ENCODE results near the gene FHL3.

Gene FHL3

DNA sequence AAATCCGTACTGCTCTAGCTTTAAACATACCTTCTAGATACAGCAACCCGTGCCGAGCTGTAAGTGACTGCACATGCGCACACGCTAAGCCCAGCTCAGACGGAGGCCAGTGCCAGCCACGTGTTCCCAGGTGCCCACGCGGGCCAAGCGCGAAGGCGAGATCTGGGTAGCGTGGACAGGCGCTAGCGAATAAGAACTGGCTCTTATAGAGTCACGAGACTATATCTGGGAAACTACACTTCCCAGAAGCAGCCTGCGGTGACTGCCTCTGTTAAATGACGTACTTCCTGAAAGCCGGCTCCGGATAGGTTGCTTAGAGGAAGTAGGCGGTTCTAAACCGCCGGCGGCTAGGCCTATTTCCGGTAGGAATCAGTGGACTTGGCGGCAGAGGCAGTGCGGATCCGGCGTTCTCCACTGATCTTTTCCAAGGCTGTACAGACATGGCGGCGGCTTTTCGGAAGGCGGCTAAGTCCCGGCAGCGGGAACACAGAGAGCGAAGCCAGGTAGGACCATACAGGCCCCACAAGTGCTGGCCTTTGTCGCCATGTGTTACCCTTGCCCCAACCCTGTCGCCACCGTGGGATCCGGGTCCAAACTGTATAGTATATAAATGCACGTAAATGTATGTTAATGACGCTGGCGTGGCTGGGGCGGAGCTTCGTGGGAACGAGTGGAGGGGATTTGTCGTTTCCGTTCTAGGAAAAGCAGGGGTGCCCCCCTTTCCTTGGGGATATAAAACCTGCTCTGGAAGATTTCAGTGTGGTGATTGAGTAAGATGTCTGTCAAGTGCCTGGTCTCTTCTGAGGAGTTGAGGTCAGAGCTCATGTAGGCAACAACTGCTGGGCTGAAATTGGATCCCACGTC, 7.3 kb upstream of the FHL3 start, which contains the start of gene UTP11:
Gene UTP11 (plus strand): TSS at position 372 of the 864 bp plus-strand sequence. CDS start 69 bp downstream, at position 441.
- DNase-seq = peak; percentile 96

GRCh38 chr1:38009841-38010180, 4.5 kb upstream of the FHL3 start:
- no peak for DNase-seq

- no peak for DNase-seq
Measured at GRCh38 chr1:38009088-38009840, 4.0 kb upstream of the FHL3 start.

DNA sequence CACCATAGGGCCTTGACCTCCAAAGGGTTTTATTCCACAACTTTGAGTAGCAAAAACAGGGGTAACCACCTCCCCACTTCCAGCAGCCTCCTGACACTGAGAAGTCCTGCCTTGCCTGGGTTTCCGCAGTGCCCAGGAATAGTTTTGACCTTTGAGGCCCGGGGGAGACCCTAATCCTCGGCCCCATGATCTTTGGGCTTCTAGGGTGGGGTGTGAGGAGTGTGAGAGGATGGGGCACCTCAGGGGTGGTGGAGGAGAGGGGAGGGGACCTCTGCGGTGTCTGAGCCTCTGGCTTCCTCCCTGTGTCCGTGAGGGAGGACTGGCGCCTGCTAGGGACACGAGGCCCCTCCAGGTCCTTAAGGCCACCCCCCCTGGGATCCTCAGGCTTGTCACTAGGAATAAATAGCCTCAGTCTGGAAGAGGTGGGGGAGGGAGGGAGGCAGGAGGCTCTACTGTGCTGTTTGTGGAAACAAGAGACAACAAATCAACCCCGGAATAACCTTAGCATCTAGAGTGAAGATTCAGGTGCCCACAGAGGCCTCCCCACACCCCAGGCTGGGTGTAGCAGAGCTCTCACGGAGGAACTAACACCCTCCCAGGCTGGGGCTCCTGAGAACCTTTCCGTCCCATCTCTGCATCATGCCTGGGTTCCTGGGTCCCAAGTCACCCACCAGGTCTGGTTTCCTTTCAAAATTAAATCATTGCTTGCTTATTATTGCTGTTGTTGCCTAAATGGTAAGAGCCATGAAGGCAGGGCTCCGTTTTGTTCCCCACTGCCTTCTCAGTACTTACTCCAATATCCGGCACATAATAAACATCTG, 904 bp upstream of the FHL3 start:
- peak; percentile 60 for DNase-seq

GRCh38 chr1:38004284-38005108, 818 bp downstream of the FHL3 start:
- no peak for DNase-seq

GRCh38 chr1:38003261-38004250, 1.8 kb downstream of the FHL3 start:
- DNase-seq = no peak

DNA sequence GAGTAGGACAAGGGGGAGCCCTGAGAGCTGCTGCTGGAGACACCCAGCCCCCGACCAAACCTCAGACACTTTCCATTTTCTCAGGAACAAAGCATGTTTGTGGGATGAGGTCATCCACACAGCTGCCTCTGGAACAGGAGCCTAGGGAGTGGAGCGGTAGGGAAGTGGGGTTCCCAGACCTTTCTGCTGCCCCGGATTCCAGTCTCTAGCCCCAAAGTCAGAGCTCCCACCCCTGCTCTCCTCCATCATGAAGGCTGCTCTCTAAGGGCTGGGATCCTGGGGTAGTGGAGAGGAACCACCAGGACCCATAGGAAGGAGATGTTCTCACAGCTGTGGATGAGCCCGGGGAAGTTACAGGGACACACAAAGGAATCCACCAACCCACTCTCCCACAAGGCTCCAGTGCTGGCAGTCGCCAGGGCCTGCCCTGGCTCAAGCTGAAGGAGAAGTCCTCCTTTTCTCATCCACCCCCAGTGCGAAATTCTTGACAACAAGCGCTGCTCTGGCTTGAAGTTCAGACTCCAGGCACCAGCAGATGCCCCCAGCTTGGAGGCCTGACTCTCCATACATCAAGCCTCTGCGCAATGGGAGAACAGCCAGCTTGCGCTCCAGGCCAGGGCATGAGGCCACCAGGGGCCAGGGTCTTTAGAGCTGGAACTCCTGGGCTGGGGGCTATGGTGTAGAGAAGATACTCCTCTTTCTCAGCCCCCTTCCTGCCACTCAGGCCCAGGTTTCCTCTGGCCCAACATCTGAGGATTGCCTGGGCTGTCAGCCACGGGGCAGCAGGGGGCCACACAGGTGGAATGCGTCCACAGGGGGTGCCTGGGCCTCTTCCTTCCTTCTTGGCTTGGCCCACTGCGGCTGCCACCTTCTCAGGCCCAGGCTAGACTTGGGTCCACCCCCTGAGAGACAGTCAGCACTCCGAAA, 4.5 kb downstream of the FHL3 start:
- DNase-seq = peak; percentile 86

- DNase-seq = no peak
Measured at GRCh38 chr1:38000233-38000528, 5.1 kb downstream of the FHL3 start.

- peak; percentile 87 for DNase-seq
Measured at GRCh38 chr1:37999430-38000232, 5.7 kb downstream of the FHL3 start.

- no peak for DNase-seq
Measured at GRCh38 chr1:37998913-37999429, 6.3 kb downstream of the FHL3 start.

DNA sequence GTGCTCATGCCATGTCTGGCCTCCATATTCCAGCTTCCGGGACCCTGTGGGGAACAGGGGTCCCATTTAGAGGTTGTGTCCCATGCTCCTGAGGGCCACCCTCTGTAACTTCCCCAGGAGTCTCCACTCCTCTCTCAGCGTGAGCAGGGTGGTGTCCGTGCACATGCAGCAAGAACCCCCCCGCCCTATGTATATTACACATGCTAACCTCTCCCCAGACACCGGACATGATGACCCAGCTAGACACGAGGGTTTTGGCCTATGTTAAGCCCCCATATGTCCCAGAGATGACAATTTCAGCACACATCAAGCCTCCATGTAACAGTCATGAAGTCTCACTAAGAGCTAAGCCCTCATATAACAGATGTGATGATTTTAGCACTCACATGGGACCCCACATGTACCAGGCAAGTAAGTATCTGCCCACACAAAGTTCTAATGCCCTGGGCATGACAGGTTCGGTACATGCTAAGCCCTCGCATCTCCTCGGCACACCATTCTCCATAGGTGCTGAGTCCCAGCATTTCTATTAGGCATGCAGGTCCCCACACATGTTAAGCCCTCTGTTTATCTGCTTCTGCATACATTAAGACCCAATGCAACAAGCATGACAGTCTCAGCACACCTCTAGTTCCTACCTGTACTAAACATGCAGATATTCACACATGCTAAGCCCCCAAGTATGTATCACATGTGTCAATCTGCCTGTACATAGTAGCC, 7.1 kb downstream of the FHL3 start:
- DNase-seq = no peak

- DNase-seq = no peak
Measured at GRCh38 chr1:37997256-37998088, 7.8 kb downstream of the FHL3 start.

- peak; percentile 94 for DNase-seq
Measured at GRCh38 chr1:37995751-37996345, 9.5 kb downstream of the FHL3 start.

DNA sequence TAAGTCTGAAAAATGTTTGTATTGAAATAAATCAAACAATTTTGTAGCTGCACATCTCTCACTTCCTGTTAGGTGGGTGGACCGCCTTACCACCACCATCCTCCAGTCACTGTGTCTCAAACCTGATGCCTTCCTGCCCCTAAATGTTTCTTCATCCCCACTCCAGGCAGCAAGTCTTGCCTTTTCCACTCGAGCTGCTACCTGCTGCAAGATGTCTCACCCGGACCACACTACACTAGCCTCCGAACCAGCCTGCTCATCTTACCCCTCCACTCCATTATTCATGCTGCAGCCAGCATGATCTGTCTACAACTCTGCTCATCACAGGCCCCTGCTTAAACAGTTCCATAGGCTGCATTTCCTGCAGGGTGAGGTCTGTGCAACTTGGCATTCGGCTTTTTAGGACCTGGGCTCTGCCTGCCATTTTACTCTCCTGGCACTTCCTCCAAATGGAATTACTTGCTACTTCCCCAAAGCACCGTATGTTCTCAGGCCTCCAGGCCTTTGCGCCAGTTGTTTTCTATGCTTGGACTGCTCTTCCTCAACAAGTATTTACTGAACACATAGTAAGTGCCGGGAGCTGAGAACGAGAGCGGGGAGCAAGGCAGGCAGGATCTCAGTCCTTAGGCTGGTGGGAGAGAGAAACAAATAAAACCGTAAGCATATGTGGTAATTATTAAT, 10.3 kb downstream of the FHL3 start:
- no peak for DNase-seq

DNA sequence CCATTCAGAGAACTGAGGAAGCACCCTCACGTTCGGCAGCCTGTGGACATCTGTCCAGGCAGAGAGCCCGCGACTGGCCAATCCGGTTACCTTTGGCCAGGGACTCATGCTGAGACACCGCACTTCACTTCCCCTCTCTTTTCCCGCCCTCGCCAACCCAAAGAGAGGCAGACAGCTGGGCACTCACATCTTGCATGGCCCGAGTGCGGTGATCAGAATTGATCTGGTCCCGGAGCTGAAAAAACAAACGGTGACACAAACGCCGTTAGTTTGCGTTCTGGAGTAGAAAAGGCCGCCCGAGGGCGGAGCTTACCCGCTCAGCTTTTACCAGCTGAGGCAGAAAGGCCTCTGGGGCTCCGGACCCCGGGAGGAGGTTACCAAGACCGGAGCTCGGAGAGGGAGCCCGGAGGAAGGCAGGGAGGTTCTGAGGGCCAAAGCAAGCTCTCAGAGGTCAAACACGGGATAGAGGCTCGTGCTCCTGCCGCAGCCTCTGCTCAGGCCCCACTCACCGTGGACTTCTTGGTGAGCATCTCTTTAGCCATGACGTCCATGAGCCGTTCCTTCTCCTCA, 15.9 kb downstream of the FHL3 start:
- peak; percentile 53 for DNase-seq

DNA sequence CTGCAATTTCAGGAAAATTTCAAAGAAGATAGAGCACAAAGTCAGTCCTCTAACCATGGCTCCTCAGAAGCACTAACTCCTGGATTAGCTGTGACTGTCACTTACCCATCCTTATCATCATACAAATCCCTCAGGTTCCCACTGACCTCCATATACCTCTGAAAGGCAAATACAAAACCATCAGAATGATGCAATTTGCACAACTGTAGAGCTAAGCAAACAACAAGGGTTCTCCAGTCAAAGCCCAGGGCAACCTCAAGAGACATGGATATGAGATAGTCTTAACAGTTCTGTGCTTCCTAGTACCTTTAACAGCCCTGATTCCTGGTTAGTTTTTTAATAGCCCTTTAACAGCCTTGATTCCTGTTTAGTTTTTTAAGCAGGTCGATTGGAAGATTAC, 17.6 kb downstream of the FHL3 start:
- no peak for DNase-seq

Data from left hindlimb (tissue), 1 donor.